ENCODE data around the gene CLSTN2. TPM values are rescaled to one million over a fixed set of nuclear protein-coding genes. Genes with fewer than 3 reads are reported as not detected.

CLSTN2 gene
- total and polyA plus RNA-seq, 10 donors = 0.02 to 0.22 (median 0.13) TPM; not detected in 1

DNA sequence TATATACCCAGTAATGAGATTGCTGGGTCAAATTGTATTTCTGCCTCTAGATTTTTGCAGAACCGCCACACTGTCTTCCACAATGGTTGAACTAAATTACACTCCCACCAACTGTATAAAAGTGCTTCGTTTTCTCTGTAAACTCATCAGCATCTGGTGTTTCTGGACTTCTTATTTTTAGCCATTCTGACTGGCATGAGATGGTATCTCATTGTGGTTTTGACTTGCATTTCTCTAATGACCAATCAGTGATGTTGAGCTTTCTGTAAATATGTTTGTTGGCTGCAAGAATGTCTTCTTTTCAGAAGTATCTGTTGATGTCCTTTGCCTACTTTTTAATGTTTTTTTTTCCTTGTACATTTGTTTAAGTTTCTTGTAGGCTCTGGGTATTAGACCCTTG lies 560.0 kb downstream of the CLSTN2 start:
- no peaks in the 10 kb centered on the region for H3K4me1 ChIP-seq
- DNase-seq = no peak
- no peak overlapping the region for H3K27ac ChIP-seq
- no peaks in the 10 kb centered on the region for H3K27me3 ChIP-seq (replicated peaks in 1 of 7)
- 34 to 68% (median 58%) methylated on average over 2 of the region's 2 CpGs for WGBS, 5 donors
- no peak overlapping the region for H3K4me3 ChIP-seq
- intact Hi-C loops (cut with DNase I; ENCODE audit: low total_unique reads) = no loop called here
- no peaks in the 10 kb centered on the region for H3K36me3 ChIP-seq
- no peaks in the 10 kb centered on the region for H3K9me3 ChIP-seq
- TF ChIP-seq POLR2AphosphoS5 (IDR thresholded peaks at IDR 0.05) = no peak
- TF ChIP-seq, protein P1, sequence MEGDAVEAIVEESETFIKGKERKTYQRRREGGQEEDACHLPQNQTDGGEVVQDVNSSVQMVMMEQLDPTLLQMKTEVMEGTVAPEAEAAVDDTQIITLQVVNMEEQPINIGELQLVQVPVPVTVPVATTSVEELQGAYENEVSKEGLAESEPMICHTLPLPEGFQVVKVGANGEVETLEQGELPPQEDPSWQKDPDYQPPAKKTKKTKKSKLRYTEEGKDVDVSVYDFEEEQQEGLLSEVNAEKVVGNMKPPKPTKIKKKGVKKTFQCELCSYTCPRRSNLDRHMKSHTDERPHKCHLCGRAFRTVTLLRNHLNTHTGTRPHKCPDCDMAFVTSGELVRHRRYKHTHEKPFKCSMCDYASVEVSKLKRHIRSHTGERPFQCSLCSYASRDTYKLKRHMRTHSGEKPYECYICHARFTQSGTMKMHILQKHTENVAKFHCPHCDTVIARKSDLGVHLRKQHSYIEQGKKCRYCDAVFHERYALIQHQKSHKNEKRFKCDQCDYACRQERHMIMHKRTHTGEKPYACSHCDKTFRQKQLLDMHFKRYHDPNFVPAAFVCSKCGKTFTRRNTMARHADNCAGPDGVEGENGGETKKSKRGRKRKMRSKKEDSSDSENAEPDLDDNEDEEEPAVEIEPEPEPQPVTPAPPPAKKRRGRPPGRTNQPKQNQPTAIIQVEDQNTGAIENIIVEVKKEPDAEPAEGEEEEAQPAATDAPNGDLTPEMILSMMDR (IDR thresholded peaks at IDR 0.05 in 8 of 11, conservative IDR thresholded peaks at IDR 0.05 in 3 of 11) = no peak
- TF ChIP-seq POLR2A (IDR thresholded peaks at IDR 0.05) = no peak

DNA sequence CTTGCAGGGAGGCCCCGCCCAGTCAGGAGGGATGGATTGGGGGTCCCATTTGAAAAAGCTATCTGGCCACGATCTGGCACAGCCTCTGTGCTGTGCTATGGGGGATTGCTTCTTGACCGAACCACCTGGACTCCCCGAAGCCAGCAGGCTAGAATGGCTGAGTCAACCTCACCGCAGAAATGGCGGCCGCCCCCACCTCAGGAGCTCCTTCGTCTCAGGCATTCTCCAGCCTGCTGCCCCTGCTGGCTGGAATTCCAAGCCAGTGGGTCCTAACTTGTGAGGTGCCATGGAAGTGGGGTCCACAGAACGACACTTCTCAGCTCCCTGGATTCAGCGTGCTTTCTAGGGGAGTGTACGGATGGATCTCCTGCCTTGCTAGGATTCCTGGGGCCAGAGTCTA lies 562.3 kb downstream of the CLSTN2 start:
- Histone ChIP-seq H3K4me1 (no peaks in the 10 kb centered on the region), H3K27ac (no peak overlapping the region), H3K36me3 (no peaks in the 10 kb centered on the region), H3K4me3 (no peak overlapping the region), H3K9me3 (no peaks in the 10 kb centered on the region), H3K27me3 (replicated peaks in 1 of 7) (no peaks in the 10 kb centered on the region)
- intact Hi-C loops (cut with DNase I; ENCODE audit: low total_unique reads) = no loop called here
- DNase-seq = no peak
- WGBS, 5 donors = 89 to 98% (median 93%) methylated on average over 9 to 11 of the region's 11 CpGs
- TF ChIP-seq POLR2AphosphoS5 (IDR thresholded peaks at IDR 0.05) = no peak
- TF ChIP-seq, protein P1 (IDR thresholded peaks at IDR 0.05 in 8 of 11, conservative IDR thresholded peaks at IDR 0.05 in 3 of 11) = no peak
- no peak for TF ChIP-seq POLR2A (IDR thresholded peaks at IDR 0.05)

DNA sequence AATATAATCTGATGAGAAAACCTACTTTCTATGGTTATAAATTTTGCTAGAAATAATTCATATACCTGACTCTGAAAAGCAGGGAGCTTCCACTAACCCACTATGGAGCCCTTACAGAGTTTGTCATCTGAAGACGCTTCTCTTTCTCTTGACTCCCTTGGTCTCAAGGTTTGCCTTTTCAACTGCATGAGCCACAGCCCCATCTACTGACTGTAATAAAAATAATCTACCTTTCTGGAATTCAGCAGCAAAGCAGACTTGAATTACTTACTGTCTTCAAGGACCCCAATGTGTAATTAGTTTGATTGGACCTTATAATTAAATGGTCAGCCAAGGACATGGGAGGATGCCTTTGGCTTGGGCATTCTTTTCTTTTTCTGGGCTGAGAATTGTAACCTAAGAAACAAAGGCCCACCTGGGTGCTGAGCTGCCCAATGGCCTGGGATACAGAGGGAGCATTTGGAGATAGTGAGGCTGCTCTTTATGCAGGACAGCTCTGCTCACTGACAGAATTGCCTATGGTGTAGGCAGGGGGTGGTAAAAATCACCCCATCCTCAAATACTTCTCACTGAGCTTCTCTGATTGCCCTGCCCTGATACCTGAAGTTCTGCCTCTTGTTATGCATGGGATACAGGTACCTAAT lies 564.3 kb downstream of the CLSTN2 start:
- no peaks in the 10 kb centered on the region for H3K27me3 ChIP-seq (replicated peaks in 1 of 7)
- WGBS, 5 donors = 23 to 39% (median 29%) methylated on average over 1 of the region's 1 CpG
- no peaks in the 10 kb centered on the region for H3K36me3 ChIP-seq
- H3K4me3 ChIP-seq = no peak overlapping the region
- TF ChIP-seq, protein P1 (IDR thresholded peaks at IDR 0.05 in 8 of 11, conservative IDR thresholded peaks at IDR 0.05 in 3 of 11) = no peak
- TF ChIP-seq POLR2AphosphoS5 (IDR thresholded peaks at IDR 0.05) (no peak), POLR2A (IDR thresholded peaks at IDR 0.05) (no peak)
- DNase-seq = no peak
- intact Hi-C loops (cut with DNase I; ENCODE audit: low total_unique reads) = no loop called here
- H3K4me1 ChIP-seq = no peaks in the 10 kb centered on the region
- H3K27ac ChIP-seq = no peak overlapping the region
- H3K9me3 ChIP-seq = no peaks in the 10 kb centered on the region

DNA sequence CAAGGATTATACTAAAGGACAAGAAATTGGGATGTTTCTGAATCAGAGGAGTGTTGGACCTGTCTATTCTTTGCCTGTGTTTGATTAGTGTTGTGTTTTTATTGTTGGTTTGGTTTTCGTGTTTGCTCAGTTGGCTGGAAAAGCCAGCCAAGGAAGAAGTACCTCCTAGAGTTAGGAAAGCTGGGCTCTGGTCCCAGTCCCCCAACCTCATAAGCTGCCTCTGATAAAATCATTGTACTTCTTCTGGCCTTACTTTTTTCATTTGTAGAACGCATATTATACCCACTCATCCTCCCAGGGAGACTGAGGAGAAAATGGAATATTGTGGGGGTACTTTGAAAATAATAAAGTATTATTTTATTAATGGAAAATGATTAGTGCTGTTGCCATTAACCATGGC lies 565.5 kb downstream of the CLSTN2 start:
- 75 to 93% (median 84%) methylated on average over 2 of the region's 2 CpGs for WGBS, 5 donors
- intact Hi-C loops (cut with DNase I; ENCODE audit: low total_unique reads) = no loop called here
- Histone ChIP-seq H3K9me3 (no peaks in the 10 kb centered on the region), H3K4me3 (no peak overlapping the region), H3K27ac (no peak overlapping the region), H3K27me3 (replicated peaks in 1 of 7) (no peaks in the 10 kb centered on the region), H3K4me1 (no peaks in the 10 kb centered on the region), H3K36me3 (no peaks in the 10 kb centered on the region)
- DNase-seq = no peak
- TF ChIP-seq, protein P1 (IDR thresholded peaks at IDR 0.05 in 8 of 11, conservative IDR thresholded peaks at IDR 0.05 in 3 of 11) = no peak
- TF ChIP-seq POLR2A (IDR thresholded peaks at IDR 0.05) (no peak), POLR2AphosphoS5 (IDR thresholded peaks at IDR 0.05) (no peak)
